ENCODE measurements around the gene SPINDOC. TPM values are rescaled to one million over a fixed set of nuclear protein-coding genes. Genes with fewer than 3 reads are reported as not detected.

The SPINDOC gene
- total RNA-seq, 1 experiment from 2014 or later: 121 TPM

DNA sequence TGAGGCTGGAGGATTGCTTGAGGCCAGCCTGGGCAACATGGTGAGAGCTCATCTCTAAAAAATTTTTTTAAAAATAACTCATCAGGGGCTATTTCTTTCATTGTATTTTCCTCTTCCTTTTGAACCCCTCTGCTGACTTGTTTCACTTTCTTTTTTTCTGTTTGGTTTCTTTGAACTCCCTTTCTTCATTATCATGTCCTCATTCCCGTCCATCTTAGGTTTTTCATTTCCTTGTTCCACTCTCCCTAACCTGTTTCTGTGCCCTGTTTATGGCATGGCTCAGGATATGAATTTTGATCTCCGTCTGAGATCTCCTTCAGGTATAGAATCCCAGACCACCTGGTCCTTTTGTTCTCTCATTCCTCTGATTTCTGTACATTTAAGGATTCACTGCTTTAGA lies 38.1 kb downstream of the SPINDOC start:
- Histone ChIP-seq H3T11ph (ENCODE audit: low read length) (no peak overlapping the region), H4K91ac (ENCODE audit: insufficient read length, low read depth, low read length) (no peak overlapping the region), H2BK5ac (ENCODE audit: insufficient read length, low read length) (no peak overlapping the region), H3K79me1 (ENCODE audit: insufficient read depth, low read depth, low read length, poor library complexity, severe bottlenecking) (peaks cover 25% of the 10 kb centered on the region), H2BK120ac (ENCODE audit: low read depth, low read length, poor library complexity, severe bottlenecking) (no peak overlapping the region), H2AK5ac (ENCODE audit: insufficient read length, low read length) (no peak overlapping the region), H3K79me2 (ENCODE audit: insufficient read depth, low read length) (peaks cover 17% of the 10 kb centered on the region; the same call in 1 of the 2 replicates), H2BK15ac (ENCODE audit: low read depth, low read length) (no peak overlapping the region), H2BK20ac (ENCODE audit: low read depth, low read length, poor library complexity, severe bottlenecking) (no peak overlapping the region), H3K4ac (ENCODE audit: low read depth, low read length) (no peak overlapping the region), H3K9me3 (ENCODE audit: control insufficient read depth, low read depth, low read length) (no peaks in the 10 kb centered on the region), H3K14ac (ENCODE audit: insufficient read depth, low read length) (no peak overlapping the region), H3K4me1 (ENCODE audit: insufficient read depth, low read length) (peaks cover 8% of the 10 kb centered on the region), H3K9ac (ENCODE audit: extremely low read depth, insufficient read length, low read length) (no peak overlapping the region), H4K20me1 (ENCODE audit: control insufficient read depth, insufficient read depth, insufficient read length) (peaks cover 4% of the 10 kb centered on the region), H3K4me2 (ENCODE audit: insufficient read depth, insufficient read length, low read length) (no peak overlapping the region), H3K27me3 (ENCODE audit: insufficient read depth, low read length) (no peaks in the 10 kb centered on the region), H3K27ac (ENCODE audit: insufficient read length, low read depth, low read length) (no peak overlapping the region), H4K5ac (ENCODE audit: insufficient read length, low read depth, low read length) (no peak overlapping the region), H3K18ac (ENCODE audit: insufficient read length, low read depth, low read length) (no peak overlapping the region), H3K56ac (ENCODE audit: insufficient read length, low read depth, low read length) (no peak overlapping the region), H4K8ac (replicated peaks; ENCODE audit: insufficient read length, low read depth, low read length) (no peak overlapping the region), H3K23me2 (ENCODE audit: insufficient read length, low read depth, low read length, poor library complexity, severe bottlenecking) (no peaks in the 10 kb centered on the region), H2AFZ (ENCODE audit: low read length) (no peak overlapping the region), H2BK12ac (ENCODE audit: insufficient read length, low read depth, low read length) (no peak overlapping the region), H3K23ac (ENCODE audit: insufficient read length, low read depth, low read length) (no peak overlapping the region)
- WGBS (ENCODE audit: extremely low coverage, insufficient read length, low lambda C conversion rate): no CpG with 5 or more reads among the region's 2 CpGs
- Mint-ChIP-seq H3K27ac (peak overlapping the region in 1 of 3 experiments; percentile 49; a peak in 3 of 7 replicates), H3K27me3 (ENCODE audit: low read depth) (no peaks in the 10 kb centered on the region; the same call in 1 of the 2 replicates), H3K36me3 (ENCODE audit: insufficient read depth in 1 of 3, low read depth in 3 of 3) (peaks cover 6 to 33% (median 24%) of the 10 kb centered on the region in 3 experiments; a peak in 6 of 7 replicates), H3K4me1 (peaks cover 26 to 32% of the 10 kb centered on the region in 2 experiments), H3K9me3 (no peaks in the 10 kb centered on the region; a peak in 2 of 5 replicates), H3K4me3 (no peak overlapping the region)
- TF ChIP-seq, protein P1, sequence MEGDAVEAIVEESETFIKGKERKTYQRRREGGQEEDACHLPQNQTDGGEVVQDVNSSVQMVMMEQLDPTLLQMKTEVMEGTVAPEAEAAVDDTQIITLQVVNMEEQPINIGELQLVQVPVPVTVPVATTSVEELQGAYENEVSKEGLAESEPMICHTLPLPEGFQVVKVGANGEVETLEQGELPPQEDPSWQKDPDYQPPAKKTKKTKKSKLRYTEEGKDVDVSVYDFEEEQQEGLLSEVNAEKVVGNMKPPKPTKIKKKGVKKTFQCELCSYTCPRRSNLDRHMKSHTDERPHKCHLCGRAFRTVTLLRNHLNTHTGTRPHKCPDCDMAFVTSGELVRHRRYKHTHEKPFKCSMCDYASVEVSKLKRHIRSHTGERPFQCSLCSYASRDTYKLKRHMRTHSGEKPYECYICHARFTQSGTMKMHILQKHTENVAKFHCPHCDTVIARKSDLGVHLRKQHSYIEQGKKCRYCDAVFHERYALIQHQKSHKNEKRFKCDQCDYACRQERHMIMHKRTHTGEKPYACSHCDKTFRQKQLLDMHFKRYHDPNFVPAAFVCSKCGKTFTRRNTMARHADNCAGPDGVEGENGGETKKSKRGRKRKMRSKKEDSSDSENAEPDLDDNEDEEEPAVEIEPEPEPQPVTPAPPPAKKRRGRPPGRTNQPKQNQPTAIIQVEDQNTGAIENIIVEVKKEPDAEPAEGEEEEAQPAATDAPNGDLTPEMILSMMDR (conservative IDR thresholded peaks at IDR 0.05): no peak
- no peak for DNase-seq

Measured in H9 (cell line).